Measurements from ENCODE around the gene SAMD4A.
A peak's percentile ranks its signal among the peaks of the same experiment; 100 is the strongest.

Gene SAMD4A

GRCh38 chr14:54632452-54632851 is 65.5 kb downstream of the SAMD4A start:
- no peak for DNase-seq

GRCh38 chr14:54633076-54633475 is 66.1 kb downstream of the SAMD4A start:
- DNase-seq: no peak

GRCh38 chr14:54637270-54638134 is 70.6 kb downstream of the SAMD4A start:
- DNase-seq: peak; percentile 5

- no peak for DNase-seq
Measured at GRCh38 chr14:54638135-54638446, 71.2 kb downstream of the SAMD4A start.

DNA sequence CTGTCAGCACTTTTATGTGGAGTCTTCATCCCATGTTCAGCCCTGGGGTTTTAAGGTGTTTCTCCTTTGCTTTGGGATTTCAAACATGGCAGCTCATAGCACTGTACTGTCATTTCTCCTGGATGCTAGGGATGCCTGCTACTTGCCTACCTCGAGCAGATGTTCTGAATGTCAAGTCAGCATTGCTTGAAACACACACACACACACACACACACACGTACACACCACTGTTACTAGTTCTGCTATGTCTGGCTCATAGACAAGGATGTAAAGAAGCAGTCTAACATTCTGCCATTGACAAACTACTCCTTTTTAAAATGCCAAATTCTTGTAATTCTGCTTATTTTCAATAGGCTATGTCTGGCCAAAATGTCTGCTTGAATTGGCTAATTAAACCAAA is 72.7 kb downstream of the SAMD4A start:
- DNase-seq: no peak

DNA sequence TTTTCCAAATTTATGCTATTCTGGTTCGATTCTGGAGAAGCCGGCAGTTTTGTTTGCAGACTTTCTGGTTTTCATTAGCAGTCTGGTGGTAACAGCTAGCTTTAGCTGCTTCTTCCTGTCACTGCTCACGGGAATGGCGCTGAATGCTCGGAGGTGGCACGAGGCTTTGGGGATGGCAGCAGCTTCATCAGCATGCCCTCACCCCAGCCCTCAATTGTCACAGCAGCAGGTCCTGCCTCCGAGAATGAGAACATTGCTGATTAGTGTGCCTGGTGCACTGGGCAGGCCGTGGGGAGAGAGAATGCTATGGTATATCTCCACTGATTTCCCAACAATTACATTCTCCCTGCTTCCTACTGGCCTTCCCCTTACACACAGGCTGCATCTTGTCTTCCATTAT is 73.6 kb downstream of the SAMD4A start:
- no peak for DNase-seq

GRCh38 chr14:54642121-54642520 is 75.2 kb downstream of the SAMD4A start:
- DNase-seq: no peak

DNA sequence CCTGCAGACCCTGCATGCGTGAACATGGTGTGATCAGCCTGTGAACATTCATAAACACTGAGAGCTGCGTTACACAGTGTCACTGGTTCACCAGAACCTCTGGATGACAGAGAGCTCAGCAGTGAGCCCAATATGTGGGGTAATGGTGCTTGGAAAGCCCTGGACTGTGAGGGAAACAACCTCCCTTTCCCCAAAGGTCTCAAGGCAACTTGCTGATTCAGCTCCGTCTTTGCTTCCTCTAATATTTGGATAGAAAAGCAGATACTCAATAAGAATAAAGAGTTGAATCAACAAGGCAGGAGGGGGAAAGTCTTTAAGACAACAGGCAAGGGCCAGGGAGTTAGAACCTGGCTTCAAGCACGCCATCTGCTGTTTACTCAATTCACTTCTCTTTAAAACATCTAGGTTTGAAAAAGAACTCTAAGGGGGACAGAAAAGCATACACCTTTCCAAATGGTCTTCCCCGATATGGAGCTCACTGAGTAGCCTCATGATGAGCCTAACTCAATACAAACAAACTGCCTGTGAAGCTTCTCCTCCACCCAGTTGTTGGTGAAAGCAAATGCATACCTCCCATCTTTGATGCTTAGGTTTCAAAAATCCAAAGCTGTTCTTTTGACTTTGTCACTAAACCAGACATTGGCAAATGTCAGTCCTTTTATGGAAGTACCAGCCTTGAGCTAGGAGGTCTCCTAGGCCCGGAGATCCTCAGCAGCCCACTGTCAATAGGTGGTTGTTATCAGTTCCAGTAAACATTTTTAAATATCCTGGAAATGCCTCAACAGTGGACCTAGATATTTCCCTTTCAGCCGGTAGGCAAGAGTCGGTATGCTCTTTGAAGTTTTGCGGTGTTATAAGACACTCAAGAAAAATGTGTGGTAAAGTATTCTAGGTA is 76.1 kb downstream of the SAMD4A start:
- DNase-seq: peak; percentile 26

DNA sequence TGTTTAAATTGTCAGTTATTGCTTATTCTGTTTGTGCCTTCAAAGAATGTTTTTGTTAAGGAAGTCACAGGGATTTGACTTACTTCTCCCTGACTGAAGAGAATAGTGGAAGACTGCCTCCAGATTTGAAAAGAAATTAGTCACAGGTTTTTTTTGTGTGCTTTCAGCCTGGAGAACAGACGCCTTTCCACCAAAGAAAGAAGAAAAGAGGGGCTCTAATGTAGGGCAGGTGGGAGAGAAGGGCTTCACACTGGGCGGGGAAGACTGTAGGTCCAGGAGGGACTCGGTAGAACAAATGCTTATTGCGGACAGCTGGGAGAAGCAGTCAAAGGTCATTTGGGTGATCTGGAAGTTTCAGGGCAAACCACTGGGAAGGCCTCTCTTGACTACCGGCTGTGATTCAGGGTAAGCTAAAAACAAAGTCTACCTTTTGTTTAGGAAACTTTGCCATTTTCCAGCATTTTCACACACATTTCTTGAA is 76.8 kb downstream of the SAMD4A start:
- no peak for DNase-seq

DNA sequence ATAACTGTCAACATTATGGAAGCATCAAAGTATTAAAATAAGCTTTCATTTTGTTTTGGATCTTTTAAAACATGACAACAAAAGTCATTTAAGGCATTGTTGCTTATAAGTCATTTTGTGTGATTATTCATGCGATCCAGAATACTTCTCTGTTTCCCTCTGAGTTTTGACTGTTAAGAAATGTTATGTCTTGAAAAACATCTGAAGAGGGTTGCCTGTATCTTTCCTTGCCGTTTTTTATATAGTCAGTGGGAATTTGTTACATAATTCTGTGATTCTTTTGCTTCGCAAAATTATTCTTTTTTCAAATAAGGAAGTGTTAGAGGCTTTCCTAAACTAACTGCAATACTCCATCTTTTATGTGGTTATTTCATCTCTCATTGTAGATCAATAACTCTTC is 78.7 kb downstream of the SAMD4A start:
- DNase-seq: no peak

DNA sequence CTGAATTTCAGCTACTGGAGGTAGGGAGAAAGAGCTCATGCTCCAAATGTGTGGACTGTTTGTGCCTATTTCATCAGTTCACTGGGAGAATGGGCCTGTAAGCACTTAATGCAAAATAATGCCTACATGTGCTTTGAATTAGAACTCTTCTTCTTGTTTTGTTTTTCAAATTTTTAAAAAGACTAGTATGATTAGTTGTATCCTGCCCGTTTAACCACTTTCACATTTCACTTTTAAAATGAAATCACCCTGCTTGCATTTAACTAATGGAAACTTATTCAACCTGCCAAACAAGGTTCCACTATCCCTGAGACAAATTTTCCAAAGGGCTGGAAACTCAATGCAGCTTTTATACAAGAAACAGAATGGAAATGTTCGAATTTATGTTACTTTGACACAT is 79.7 kb downstream of the SAMD4A start:
- DNase-seq: no peak

GRCh38 chr14:54647378-54647777 is 80.5 kb downstream of the SAMD4A start:
- DNase-seq: no peak

GRCh38 chr14:54649056-54649455 is 82.1 kb downstream of the SAMD4A start:
- DNase-seq: no peak

GRCh38 chr14:54650331-54650958 is 83.5 kb downstream of the SAMD4A start:
- no peak for DNase-seq

GRCh38 chr14:54650959-54651351 is 84.0 kb downstream of the SAMD4A start:
- DNase-seq: no peak

DNA sequence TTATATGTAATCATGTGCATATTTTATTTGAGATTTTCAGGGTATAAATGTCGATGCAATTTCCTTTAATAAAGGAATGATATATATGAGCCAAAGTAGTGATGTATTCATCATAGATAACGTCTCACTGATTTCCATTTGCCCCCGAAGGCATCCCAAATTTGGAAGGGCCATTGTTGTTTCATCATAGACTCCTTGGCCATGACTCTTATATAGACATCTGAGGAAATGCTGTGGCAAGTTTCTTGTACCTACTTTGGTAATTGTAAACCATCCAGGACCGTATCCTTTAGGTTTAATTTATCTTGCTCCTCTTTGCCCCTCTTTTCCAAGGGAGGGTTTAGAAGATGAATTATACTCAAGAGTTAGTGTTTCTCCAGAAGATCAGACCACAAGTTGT is 84.7 kb downstream of the SAMD4A start:
- DNase-seq: no peak

DNA sequence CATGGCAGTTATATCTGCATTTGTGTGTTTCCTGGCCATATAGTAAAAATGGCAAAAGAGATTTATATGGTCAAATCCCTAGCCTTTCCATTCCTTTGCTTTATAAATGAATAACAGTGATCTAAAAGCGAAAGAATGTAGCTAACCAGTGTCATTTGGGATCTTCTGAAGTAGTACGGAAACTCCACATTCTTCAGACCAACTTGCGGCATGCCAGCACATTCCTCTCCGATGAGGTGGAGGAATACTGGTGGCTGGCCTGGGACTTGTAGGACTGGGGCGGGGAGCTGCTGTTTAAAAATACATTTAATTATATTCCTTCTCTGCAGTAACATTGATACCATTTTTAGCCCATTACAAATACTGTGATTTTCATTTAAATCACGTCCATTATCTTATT is 85.3 kb downstream of the SAMD4A start:
- no peak for DNase-seq

- no peak for DNase-seq
Measured at GRCh38 chr14:54652605-54653052, 85.7 kb downstream of the SAMD4A start.

DNA sequence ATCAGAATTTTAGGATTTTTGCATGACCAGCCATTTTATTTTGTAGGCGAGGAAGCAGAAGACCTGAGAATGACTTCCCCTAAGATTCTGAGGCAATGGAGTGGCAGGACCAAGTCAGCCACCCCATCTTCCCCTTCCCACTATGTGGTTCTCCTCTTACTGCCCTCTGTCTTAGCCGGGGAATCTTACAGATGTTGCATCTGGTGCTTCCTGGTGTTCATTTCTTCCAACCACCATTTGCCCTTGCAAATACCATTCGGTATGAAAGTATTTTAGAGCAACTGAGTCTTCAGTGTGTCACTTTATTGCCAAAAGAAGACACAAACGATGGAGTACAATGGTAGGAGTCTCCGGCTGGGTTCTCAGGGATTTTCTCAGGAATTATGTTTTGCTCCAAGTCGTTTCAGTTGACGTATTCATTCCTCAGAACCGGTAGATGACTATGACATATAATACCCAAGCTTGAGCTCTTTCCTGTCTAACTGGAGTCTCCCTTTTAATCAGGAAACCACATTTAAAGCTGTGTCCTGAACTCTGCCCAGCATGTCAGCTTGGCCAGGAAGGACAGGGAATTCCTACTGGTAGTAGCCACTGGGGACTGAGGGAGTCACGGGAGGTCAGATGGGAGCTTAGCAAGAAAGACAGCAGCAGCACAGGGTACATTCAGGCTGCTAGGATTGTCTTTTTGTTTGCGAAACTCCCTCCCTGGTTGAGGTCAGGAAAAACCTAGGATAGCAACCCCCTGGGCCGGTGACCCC is 87.0 kb downstream of the SAMD4A start:
- no peak for DNase-seq

GRCh38 chr14:54654605-54655004 is 87.7 kb downstream of the SAMD4A start:
- DNase-seq: no peak

DNA sequence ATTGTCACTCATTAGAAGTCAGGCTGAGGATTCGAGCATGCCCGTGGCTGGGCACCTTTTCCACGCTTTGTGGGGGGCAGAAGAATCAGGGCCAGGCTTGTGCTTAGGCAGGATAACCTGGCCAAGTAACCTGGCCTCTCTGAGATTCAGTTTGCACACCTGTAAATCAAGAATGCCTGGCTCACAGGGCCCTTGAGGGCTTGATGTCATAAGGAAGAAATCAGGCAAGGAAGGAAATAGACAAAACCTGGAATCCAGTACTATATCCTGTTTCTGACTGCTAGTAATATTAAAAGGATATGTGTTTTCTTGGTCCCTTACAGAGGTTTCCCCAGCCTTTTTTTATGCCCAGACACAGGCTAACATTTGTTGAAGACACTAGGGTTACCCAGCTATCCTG is 91.9 kb downstream of the SAMD4A start:
- DNase-seq: no peak

- DNase-seq: no peak
Measured at GRCh38 chr14:54659365-54659764, 92.4 kb downstream of the SAMD4A start.

Measured in CD4-positive, alpha-beta T cell treated with Interleukin-6 for 4 hours (primary cell).